GM19240 (cell line): ENCODE data around the gene TFEB.
A peak's percentile ranks its signal among the peaks of the same experiment; 100 is the strongest.

Experiments used
- DNase-seq: peaks from one replicate; pipeline ENCODE4 v3.0.0; 2011; ENCODE audit warnings: low spot score; ENCODE audit not compliant: insufficient read length

The TFEB gene

DNA sequence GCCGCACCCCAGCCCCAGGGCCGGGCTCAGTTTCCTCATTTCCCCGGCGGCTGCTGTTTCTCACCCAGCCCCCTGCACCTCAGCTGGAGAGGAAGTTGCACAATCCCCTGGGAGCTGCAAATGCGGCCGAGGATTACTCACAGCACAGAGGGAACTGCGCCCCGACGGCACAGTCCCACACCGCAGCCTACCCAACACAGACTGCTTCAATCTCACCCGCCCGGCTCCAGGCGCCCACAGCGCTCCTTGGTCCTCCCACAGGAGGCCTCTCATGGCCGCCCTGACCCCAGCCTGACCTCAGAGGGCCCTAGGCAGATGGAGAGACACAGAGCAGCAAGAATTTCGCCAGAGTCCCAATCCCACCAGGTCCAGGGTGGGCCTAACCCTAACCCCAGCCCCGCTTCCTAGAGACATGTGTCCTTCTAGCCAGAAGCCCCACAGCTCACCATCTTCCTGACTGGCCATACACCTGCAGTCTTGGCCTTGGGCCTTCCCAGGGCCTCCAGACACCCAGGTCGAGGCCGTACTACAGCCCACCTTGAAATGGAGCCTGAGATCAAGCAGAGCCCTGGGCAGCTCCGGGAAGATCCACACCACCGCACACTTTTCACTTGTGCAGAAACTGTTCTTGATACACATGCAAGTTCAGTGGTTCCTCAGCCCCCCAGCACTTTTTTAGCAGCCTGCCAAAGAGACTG lies 11.7 kb downstream of the TFEB start:
- peak; percentile 71 for DNase-seq

DNA sequence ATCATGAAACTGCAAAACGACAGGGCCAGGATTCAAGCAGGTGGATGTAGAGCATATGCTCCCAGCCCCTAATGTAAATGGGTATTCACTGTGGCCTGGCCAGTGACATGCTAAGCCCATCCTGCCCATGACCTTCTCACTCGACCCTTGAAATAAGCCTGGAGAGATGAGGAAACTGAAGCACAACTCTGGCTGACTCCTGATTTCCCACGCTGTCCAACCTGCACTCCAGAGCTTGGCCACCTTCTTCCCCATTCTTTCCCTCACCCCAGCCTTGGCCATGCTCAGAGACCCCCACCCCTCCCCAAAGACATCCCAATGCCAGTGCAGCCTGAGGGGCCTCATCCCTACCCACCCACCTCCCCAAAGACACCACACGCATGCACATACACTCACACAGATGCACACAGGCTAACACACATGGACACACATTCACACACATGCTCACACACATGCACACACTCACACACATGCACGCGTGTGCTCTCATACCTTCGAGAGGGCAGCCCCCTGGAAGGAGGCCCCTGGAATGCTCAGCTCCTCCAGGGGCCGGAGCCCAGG lies 12.4 kb downstream of the TFEB start:
- DNase-seq, result no peak

GRCh38 chr6:41721414-41721813 lies 14.0 kb downstream of the TFEB start:
- DNase-seq, result no peak

- no peak for DNase-seq
Measured at GRCh38 chr6:41720783-41721182, 14.6 kb downstream of the TFEB start.

GRCh38 chr6:41720262-41720620 lies 15.2 kb downstream of the TFEB start:
- DNase-seq, result no peak

DNA sequence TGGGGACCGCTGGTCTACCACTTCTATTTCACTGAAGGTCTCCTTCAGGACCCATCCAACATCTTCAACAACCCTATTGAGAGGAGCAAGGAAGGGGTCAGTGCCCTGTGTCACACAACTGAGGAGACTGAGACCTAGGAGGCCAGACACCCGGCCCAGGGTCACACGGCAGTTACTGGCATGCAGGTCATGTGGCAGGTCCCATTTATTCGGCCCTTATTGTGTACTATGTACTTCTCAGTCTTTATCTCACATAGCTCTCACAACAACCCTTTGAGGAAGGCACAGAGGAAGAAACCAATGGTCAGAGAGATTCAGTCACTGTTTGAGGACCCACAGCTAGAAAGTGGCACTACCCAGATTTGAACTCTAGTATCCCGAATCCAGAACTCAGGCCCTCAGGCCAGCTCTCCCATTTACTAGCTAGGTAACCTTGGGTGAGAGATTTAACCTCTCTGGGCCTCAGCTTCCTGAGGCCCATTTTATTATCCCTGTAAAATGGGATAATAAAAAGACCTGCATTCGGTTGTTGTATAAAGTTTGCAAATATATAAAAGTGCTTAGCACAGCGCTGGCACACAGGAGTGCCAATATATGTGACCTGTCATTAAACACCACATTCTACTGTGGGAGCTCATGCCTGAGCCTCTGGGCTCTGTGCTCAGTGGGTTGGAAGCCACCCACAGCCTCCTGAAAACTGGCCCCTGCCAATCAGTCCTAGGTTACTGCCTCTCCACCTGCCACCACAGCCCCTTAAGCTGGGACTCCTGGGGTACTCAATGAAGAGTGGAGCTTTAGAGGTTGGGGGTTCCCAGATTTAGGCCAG lies 15.8 kb downstream of the TFEB start:
- DNase-seq, result no peak

- DNase-seq, result no peak
Measured at GRCh38 chr6:41718828-41719227, 16.6 kb downstream of the TFEB start.

DNA sequence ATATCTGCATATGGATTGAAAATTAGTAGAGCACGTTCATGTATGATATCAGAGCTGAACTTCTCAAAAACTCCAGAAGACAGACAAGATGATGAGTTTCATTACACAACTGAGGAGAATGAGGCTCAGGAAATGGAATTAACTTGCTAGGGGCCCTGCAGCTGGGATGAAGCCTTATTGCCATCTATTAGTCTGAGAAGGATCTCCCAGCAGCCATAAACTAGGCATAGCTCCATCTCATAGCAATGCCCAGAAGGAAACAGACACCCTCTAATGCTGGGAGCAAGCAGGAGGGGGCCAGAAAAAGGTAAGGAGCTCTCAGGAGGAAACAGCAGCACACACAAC lies 18.0 kb downstream of the TFEB start:
- DNase-seq, result no peak

DNA sequence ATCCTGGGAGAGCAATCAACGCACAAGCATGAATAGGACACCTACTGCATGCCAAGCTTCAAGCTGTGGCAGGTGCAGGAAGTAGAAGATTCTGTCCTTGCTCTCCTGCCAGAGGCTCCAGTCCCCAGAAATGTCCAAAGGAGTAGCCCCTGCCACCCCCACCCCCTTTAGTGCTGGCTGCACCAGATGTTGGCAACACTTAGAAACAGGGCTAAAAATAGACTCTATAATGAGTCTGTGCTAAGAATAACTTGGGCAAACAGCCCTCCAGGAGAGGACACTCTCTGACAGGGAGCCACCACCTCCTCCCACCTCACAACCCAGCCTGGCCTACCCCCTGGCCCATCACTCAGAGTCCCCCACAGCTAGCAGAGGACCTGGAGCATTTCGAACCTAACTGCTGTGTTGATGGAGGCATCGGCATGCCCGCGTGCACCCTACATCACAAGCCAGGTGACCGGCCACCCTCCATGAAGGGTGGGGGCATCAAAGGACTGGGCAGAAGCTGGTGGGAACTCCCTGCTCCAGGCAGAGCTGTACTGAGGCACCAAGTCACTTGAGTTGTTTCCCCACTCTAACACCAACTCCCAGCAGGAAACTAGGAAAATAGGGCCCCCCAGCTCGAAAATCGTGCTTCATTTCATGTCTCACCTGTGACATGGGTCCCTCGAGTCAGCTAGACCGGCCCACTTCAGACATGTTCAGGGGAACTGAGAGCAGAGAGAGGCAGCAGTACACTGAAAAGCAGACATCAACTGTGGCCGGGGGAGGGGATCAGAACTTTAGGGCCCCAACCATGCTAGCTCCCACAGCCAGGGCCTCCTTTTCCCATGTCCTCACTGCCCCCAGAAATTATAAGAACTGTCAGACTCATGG lies 18.7 kb downstream of the TFEB start:
- DNase-seq, result no peak

- no peak for DNase-seq
Measured at GRCh38 chr6:41715795-41716515, 19.5 kb downstream of the TFEB start.

DNA sequence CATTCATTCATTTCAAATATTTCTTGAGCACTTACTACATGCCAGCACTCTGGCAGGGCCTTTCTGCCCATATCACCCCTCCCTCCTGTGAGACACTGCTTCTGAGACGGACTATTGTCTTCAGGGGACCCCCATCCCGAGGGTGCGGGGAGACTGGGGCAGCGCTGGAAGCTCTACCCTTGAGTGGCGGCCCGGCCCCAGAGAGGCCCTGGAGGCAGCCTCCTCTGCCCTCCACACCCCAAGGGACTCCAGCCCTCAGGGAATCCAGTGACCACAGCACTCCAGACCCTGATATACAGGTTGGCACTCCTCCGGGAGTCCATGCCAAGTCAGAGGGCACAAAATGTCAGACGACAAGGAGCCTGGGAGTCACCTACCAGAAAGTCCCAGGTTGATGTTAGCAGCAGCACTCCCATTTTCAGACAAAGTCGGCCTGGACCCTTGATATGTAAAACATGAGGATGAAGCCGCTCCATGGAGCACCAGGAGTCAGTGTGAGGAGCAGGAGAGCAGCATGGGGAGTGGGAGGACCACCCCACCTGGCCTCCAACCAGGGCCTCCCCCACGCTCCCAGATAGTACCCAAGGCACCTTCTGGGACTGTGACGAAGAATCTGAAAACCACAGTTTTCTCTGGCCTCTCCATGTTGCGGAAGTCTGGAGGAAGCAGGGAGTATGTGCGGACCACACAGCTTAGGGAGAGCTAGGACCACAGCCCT lies 20.7 kb downstream of the TFEB start:
- DNase-seq, result no peak

DNA sequence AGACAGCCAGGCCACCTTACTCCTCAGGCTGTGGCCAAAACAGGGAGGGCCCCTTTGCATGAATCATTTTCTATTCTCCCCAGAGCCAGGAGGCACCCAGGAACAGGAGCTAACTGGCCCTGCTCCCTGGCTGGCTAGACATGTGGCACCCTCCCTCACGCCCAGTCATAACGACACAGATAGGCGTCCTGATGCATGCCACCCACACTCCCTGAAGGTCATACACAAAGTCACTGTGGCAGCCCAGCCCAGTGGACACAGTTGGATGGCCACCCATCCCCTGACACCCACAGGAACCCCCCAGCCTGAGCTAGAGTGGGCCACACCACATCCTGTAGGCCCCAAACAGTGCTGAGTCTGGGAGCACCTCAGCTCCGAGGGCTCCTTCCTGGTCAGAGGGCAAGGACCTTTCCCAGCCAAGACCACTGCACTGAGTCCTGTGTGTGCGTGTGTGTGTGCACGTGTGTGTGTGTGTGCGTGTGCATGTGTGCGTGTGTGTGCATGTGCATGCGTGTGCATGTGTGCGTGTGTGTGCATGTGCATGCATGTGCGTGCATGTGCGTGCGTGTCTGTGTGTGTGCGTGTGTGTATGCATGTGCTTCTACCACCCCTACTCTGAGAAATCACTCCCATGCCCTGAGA lies 21.6 kb downstream of the TFEB start:
- no peak for DNase-seq

- no peak for DNase-seq
Measured at GRCh38 chr6:41713159-41713649, 22.2 kb downstream of the TFEB start.

DNA sequence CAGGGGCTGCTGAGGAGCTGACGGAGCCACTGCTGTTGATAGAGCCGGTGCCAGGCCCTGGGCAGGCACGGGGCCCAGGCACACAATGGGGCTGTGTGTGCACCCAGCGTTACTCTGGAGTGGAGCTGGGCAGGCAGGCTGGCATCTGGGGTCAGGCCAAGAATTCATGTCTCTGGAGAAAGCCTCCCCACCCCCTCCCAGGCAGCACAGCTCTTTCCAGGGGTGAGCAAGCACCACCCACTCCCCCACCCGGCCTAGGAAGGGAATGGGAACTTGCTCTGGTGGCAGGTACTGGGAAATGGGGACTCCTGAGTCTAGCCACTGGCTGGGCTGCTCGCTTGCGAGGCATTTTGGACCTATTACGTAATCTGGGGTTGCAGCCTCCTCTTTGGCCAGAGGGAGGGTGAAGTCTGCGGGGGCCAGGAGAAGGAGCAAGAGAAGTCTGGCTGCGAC lies 22.7 kb downstream of the TFEB start:
- DNase-seq, result no peak

- no peak for DNase-seq
Measured at GRCh38 chr6:41711323-41712038, 23.9 kb downstream of the TFEB start.

DNA sequence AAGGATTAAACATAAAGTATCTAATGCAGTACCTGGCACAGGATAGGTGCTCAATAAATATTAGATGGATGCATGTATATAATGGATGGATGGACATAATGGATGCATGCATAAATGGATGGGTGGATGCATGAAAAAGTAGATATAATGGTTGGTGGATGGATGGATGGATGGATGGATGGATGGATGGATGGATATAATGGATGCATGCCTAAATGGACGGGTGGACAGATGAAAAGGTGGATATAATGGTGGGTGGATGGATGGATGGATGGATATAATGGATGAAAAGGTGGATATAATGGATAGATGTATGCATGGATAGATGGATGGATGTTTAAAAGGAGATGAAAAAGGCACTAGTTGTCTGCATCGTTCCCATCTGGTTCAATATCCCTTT lies 26.0 kb downstream of the TFEB start:
- DNase-seq, result no peak

GRCh38 chr6:41708856-41709255 lies 26.6 kb downstream of the TFEB start:
- DNase-seq, result no peak

GRCh38 chr6:41707565-41708200 lies 27.7 kb downstream of the TFEB start:
- no peak for DNase-seq
